Endothelial cell of umbilical vein (primary cell): ENCODE results near the gene AKTIP. TPM values are rescaled to one million over a fixed set of nuclear protein-coding genes. Genes with fewer than 3 reads are reported as not detected.

Experiments used
- BruUV-seq: library from RNA; stranded (reverse); fragments of 400-500 nt; replicated peaks from 2 replicates; lab custom pipeline; 2021; lab: Mats Ljungman, UMichigan
- CTCF ChIA-PET: fragments of 300-600, 350-600 bp; sonication (Branson Sonifier 250); formaldehyde crosslinking; loops from one replicate; lab custom pipeline; 2021; ENCODE audit warnings: antibody characterized with exemption, inconsistent platforms; lab: Charles Lee
- POLR2A ChIA-PET: fragments of 300-600, 350-600 bp; sonication (Branson Sonifier 250); formaldehyde crosslinking; loops from one replicate; lab custom pipeline; 2021; ENCODE audit warnings: antibody characterized with exemption, inconsistent platforms; lab: Charles Lee
- DNase-seq: peaks from one replicate; pipeline ENCODE4 v3.0.0-alpha.2; 2011; ENCODE audit warnings: low read depth, low spot score
- FAIRE-seq: peaks from 2 replicates; lab custom pipeline; 2011; peaks lifted over from hg19 to GRCh38; lab: Jason Lieb, UNC
- H2AFZ ChIP-seq: 2 replicates; pipeline ENCODE4 v1.6.0; 2012; ENCODE audit warnings: low read depth, low read length, control low read depth, inconsistent platforms
- H3K27ac ChIP-seq: 2 replicates; pipeline ENCODE4 v1.5.1; 2011; ENCODE audit warnings: low read depth, mild to moderate bottlenecking, control low read depth, low read length, moderate library complexity; ENCODE audit not compliant: insufficient read depth
- H3K27me3 ChIP-seq, 2 experiments: 2 replicates each; pipeline versions ENCODE4 v1.6.0 to v1.6.1; 2011; ENCODE audit warnings: low read length in 2 of 2, mixed read lengths in 1 of 2; ENCODE audit not compliant: control insufficient read depth in 2 of 2, insufficient read depth in 2 of 2
- H3K36me3 ChIP-seq, 2 experiments: 2 replicates in 1 of 2; 3 replicates in 1 of 2; pipeline ENCODE4 v1.5.1; 2011; ENCODE audit warnings: low read length in 2 of 2, mild to moderate bottlenecking in 1 of 2, moderate library complexity in 1 of 2; ENCODE audit not compliant: control insufficient read depth in 2 of 2, insufficient read depth in 2 of 2; ENCODE audit errors: extremely low read depth in 1 of 2
- H3K4me1 ChIP-seq: 3 replicates; pipeline ENCODE4 v1.5.1; 2011; ENCODE audit warnings: mild to moderate bottlenecking, low read length; ENCODE audit not compliant: control insufficient read depth, insufficient read depth; ENCODE audit errors: extremely low read depth
- H3K4me2 ChIP-seq: 2 replicates; pipeline ENCODE4 v1.6.1; 2011; ENCODE audit warnings: low read length, control low read depth, mixed read lengths; ENCODE audit not compliant: insufficient read depth
- H3K4me3 ChIP-seq, 3 experiments: fragments of 200-600 bp in 1 of 3; sonication (generic), shearing (Covaris generic) in 1 of 3; replicated peaks in 1 of 3; 2 replicates each; pipeline ENCODE4 v1.5.1; 2011 to 2016; ENCODE audit warnings: control low read depth in 3 of 3, low read length in 3 of 3, mild to moderate bottlenecking in 2 of 3, inconsistent platforms in 1 of 3, low read depth in 1 of 3, moderate library complexity in 1 of 3; ENCODE audit not compliant: insufficient read depth in 1 of 3
- H3K79me2 ChIP-seq: 2 replicates; pipeline ENCODE4 v1.6.0; 2012; ENCODE audit warnings: low read length, inconsistent platforms; ENCODE audit not compliant: control insufficient read depth, insufficient read depth
- H3K9ac ChIP-seq: replicated peaks from 2 replicates; pipeline ENCODE3; 2011; ENCODE audit warnings: low read length, control low read depth; ENCODE audit not compliant: insufficient read depth; ENCODE audit errors: extremely low read depth
- H3K9me1 ChIP-seq: replicated peaks from 3 replicates; pipeline ENCODE4 v1.6.0; 2011; ENCODE audit warnings: mild to moderate bottlenecking, low read length; ENCODE audit not compliant: control insufficient read depth, insufficient read depth; ENCODE audit errors: extremely low read depth
- H3K9me3 ChIP-seq: replicated peaks from 2 replicates; pipeline ENCODE4 v1.5.1; 2012; ENCODE audit warnings: low read length, inconsistent platforms; ENCODE audit not compliant: control insufficient read depth, insufficient read depth
- H4K20me1 ChIP-seq: replicated peaks from 2 replicates; pipeline ENCODE3; 2011; ENCODE audit warnings: mild to moderate bottlenecking, low read length; ENCODE audit not compliant: control insufficient read depth, insufficient read depth; ENCODE audit errors: extremely low read depth
- EZH2 ChIP-seq: IDR thresholded peaks from 2 replicates; pipeline ENCODE4 v1.6.1; 2012; ENCODE audit warnings: borderline replicate concordance, low read depth, mild to moderate bottlenecking, moderate library complexity, low read length, inconsistent platforms; ENCODE audit not compliant: severe bottlenecking
- FOS ChIP-seq: IDR thresholded peaks from 2 replicates; pipeline ENCODE4 v1.6.1; 2011; ENCODE audit warnings: mild to moderate bottlenecking, low read length, moderate library complexity, borderline replicate concordance; ENCODE audit not compliant: insufficient read depth
- GATA2 ChIP-seq: IDR thresholded peaks from 2 replicates; pipeline ENCODE4 v1.7.0; 2011; ENCODE audit warnings: low read depth, mild to moderate bottlenecking, moderate library complexity, mixed read lengths, low read length; ENCODE audit not compliant: insufficient read length, insufficient read depth
- JUN ChIP-seq: IDR thresholded peaks from 2 replicates; pipeline ENCODE4 v1.6.1; 2011; ENCODE audit warnings: borderline replicate concordance, low read depth; ENCODE audit not compliant: insufficient read length, insufficient read depth
- MYC ChIP-seq: IDR thresholded peaks from one replicate; pipeline ENCODE4 v1.6.1; 2011; ENCODE audit warnings: mild to moderate bottlenecking, low read depth, low read length
- POLR2A ChIP-seq: IDR thresholded peaks from 2 replicates; pipeline ENCODE4 v1.6.1; 2012; ENCODE audit warnings: low read depth, mild to moderate bottlenecking, control low read depth, low read length
- POLR2AphosphoS5 ChIP-seq: IDR thresholded peaks from 2 replicates; pipeline ENCODE4 v1.6.1; 2012; ENCODE audit warnings: low read depth, mild to moderate bottlenecking, control low read depth, low read length, moderate library complexity; ENCODE audit not compliant: insufficient read depth
- dilution Hi-C: fragments of 300-500 bp; cut with MboI; formaldehyde crosslinking; loops from one replicate; pipeline ENCODE4 v1.15.0; 2019; ENCODE audit warnings: low sequenced_read_pairs; ENCODE audit not compliant: extremely low pct_ligation_motif_present
- intact Hi-C: fragments of 100-400 bp; cut with micrococcal nuclease; formaldehyde crosslinking; loops from one replicate; pipeline ENCODE4 v1.10.0; 2022
- polyA plus RNA-seq, 4 experiments: library from polyadenylated mRNA; depleted of rRNA in 3 of 4; stranded (reverse) in 3 of 4; unstranded in 1 of 4; fragments of >200 nt; gene quantifications; 2 replicates each; pipeline versions ENCODE4 v1.2.1 to v1.2.3, GENCODE V29; 2011 to 2012; ENCODE audit warnings: missing spikeins in 1 of 4
- total RNA-seq: library from RNA; stranded (reverse); gene quantifications from 2 replicates; pipeline ENCODE4 v1.2.3, GENCODE V29; 2021
- TF ChIP-seq, protein P1 (sequence below): IDR thresholded peaks from 2 replicates; pipeline ENCODE4 v1.6.1; 2011; ENCODE audit not compliant: insufficient read depth, insufficient read length
- TF ChIP-seq, protein P2 (sequence below), 2 donors: IDR thresholded peaks; 1 replicate in 1 of 2; 2 replicates in 1 of 2; pipeline ENCODE4 v1.5.1; 2011; ENCODE audit warnings: low read length in 2 of 2, mild to moderate bottlenecking in 2 of 2, moderate library complexity in 2 of 2, control low read depth in 1 of 2, inconsistent platforms in 1 of 2, low read depth in 1 of 2; ENCODE audit not compliant: insufficient read depth in 1 of 2; ENCODE audit errors: extremely low read depth in 1 of 2

Gene AKTIP
- total and polyA plus RNA-seq, 2 donors (not counting 3 experiments of a cell fraction or from before 2014, with no cell fraction given) = 25.1 to 32.7 TPM

GRCh38 chr16:53446090-53446489, 56.9 kb downstream of the AKTIP start:
- ChIA-PET CTCF (interaction anchor here (1.3 to 2.1 kb wide), 3 partner anchors 11 to 64 kb away, joined by 3 to 8 read pairs (median 5); no protein-coding TSS in a partner anchor), POLR2A (no interaction called here)
- dilution Hi-C loops (no loop called here), intact Hi-C loops (no loop called here)
- no peak overlapping the region for H3K9ac ChIP-seq
- H3K27me3 ChIP-seq = no peaks in the 10 kb centered on the region
- no peaks in the 10 kb centered on the region for H4K20me1 ChIP-seq
- no peak overlapping the region for H3K4me3 ChIP-seq
- BruUV-seq = no TSS peak
- no peak overlapping the region for H3K27ac ChIP-seq
- DNase-seq (no peak), FAIRE-seq (no peak)
- no peak overlapping the region for H3K4me2 ChIP-seq
- H3K79me2 ChIP-seq = no peaks in the 10 kb centered on the region
- no peaks in the 10 kb centered on the region for H3K9me3 ChIP-seq
- TF ChIP-seq, protein P1, sequence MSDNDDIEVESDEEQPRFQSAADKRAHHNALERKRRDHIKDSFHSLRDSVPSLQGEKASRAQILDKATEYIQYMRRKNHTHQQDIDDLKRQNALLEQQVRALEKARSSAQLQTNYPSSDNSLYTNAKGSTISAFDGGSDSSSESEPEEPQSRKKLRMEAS = no peak
- TF ChIP-seq FOS (no peak), GATA2 (no peak)
- TF ChIP-seq, protein P2, sequence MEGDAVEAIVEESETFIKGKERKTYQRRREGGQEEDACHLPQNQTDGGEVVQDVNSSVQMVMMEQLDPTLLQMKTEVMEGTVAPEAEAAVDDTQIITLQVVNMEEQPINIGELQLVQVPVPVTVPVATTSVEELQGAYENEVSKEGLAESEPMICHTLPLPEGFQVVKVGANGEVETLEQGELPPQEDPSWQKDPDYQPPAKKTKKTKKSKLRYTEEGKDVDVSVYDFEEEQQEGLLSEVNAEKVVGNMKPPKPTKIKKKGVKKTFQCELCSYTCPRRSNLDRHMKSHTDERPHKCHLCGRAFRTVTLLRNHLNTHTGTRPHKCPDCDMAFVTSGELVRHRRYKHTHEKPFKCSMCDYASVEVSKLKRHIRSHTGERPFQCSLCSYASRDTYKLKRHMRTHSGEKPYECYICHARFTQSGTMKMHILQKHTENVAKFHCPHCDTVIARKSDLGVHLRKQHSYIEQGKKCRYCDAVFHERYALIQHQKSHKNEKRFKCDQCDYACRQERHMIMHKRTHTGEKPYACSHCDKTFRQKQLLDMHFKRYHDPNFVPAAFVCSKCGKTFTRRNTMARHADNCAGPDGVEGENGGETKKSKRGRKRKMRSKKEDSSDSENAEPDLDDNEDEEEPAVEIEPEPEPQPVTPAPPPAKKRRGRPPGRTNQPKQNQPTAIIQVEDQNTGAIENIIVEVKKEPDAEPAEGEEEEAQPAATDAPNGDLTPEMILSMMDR (IDR thresholded peaks at IDR 0.05; ENCODE audit: extremely low read depth in 1 of 2, insufficient read depth in 1 of 2, low read depth in 1 of 2, low read length in 2 of 2) = no peak
- no peak overlapping the region for H2AFZ ChIP-seq
- no peaks in the 10 kb centered on the region for H3K4me1 ChIP-seq
- no peaks in the 10 kb centered on the region for H3K36me3 ChIP-seq
- H3K9me1 ChIP-seq = no peaks in the 10 kb centered on the region

- no peak for FAIRE-seq
Observed at GRCh38 chr16:53445534-53445933, 57.5 kb downstream of the AKTIP start.

More at GRCh38 chr16:53445534-53445933, 57.5 kb downstream of the AKTIP start:
- Histone ChIP-seq H3K79me2 (no peaks in the 10 kb centered on the region), H4K20me1 (no peaks in the 10 kb centered on the region), H2AFZ (no peak overlapping the region), H3K9me1 (no peaks in the 10 kb centered on the region), H3K4me2 (no peak overlapping the region), H3K9ac (no peak overlapping the region), H3K27me3 (no peaks in the 10 kb centered on the region), H3K9me3 (no peaks in the 10 kb centered on the region), H3K4me3 (no peak overlapping the region), H3K36me3 (no peaks in the 10 kb centered on the region), H3K4me1 (no peaks in the 10 kb centered on the region), H3K27ac (no peak overlapping the region)
- TF ChIP-seq MYC = no peak
- TF ChIP-seq EZH2 = no peak
- TF ChIP-seq GATA2 = no peak
- TF ChIP-seq, protein P2 (IDR thresholded peaks at IDR 0.05; ENCODE audit: extremely low read depth in 1 of 2, insufficient read depth in 1 of 2, low read depth in 1 of 2, low read length in 2 of 2) = no peak
- TF ChIP-seq, protein P1 = no peak
- TF ChIP-seq FOS = no peak
- no peak for TF ChIP-seq POLR2A
- no peak for TF ChIP-seq POLR2AphosphoS5
- no peak for TF ChIP-seq JUN
- ChIA-PET POLR2A (no interaction called here), CTCF (interaction anchor here (0.9 to 2.1 kb wide), 2 partner anchors 37 to 65 kb away, joined by 3 to 8 read pairs; no protein-coding TSS in a partner anchor)
- BruUV-seq = no TSS peak
- dilution Hi-C loops = no loop called here
- DNase-seq = no peak
- intact Hi-C loops = no loop called here
